Measurements from ENCODE around the gene FTSJ3. TPM values are rescaled to one million over a fixed set of nuclear protein-coding genes. Genes with fewer than 3 reads are reported as not detected.
"Not testable (repeated sequence)": the region's sequence is repeated elsewhere in the genome, so short reads cannot be mapped to it uniquely, and the experiment has no call there.

The FTSJ3 gene, protein sequence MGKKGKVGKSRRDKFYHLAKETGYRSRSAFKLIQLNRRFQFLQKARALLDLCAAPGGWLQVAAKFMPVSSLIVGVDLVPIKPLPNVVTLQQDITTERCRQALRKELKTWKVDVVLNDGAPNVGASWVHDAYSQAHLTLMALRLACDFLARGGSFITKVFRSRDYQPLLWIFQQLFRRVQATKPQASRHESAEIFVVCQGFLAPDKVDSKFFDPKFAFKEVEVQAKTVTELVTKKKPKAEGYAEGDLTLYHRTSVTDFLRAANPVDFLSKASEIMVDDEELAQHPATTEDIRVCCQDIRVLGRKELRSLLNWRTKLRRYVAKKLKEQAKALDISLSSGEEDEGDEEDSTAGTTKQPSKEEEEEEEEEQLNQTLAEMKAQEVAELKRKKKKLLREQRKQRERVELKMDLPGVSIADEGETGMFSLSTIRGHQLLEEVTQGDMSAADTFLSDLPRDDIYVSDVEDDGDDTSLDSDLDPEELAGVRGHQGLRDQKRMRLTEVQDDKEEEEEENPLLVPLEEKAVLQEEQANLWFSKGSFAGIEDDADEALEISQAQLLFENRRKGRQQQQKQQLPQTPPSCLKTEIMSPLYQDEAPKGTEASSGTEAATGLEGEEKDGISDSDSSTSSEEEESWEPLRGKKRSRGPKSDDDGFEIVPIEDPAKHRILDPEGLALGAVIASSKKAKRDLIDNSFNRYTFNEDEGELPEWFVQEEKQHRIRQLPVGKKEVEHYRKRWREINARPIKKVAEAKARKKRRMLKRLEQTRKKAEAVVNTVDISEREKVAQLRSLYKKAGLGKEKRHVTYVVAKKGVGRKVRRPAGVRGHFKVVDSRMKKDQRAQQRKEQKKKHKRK
- total RNA-seq (2014; rRNA removed; shearing (Covaris generic); ENCODE audit: low replicate concordance), result 33.3 and 58.6 TPM in 2 replicates

DNA sequence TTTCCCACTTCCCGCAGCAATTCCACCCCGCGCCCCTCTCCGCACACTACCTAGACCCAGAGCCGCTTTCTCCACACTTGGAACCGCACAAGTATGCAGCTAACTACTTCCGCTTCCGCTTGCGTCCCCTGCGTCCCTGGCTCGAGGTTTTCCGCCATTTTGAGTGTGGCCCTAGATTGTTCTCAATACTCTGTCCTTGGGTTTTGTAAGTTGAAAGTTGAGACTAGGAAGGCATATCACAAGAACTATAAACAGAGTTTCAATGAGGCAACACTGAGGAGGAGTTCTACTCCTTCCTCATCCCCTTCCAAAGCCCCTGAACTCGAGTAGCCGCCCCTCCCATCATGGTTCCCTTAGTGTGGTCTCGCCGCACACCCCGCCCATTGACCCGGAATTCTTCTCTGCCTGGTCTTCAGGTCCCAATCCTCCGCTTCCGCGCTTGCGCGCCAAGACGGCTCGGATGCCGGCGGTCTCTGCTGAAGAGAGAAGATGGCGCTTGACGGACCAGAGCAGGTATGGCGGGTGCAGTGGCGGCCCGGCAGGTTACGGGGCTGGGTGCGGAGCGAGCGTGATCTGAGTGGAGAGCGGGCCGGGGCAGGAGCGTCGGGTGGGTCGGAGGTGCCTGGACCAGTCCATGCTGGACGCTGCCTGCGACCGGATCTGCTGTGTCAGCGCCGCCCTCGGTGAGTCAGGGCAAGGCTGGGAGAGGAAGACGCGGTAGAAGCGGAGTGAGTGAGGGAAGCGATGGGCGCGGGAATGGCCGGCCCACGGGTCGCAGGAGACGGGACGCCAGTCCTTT, at the start of gene FTSJ3, which contains the start of gene PSMC5:
Gene FTSJ3, minus strand, starts transcription at position 662 of the 799 bp plus-strand sequence. CDS start 761 bp downstream, outside the sequence.
Gene PSMC5, plus strand, starts transcription at position 430 of the 799 bp plus-strand sequence. Its CDS starts 60 bp downstream, at position 490.
- peak; percentile 96 for DNase-seq
- peaks cover 87% of the 10 kb centered on the region for H3K36me3 ChIP-seq
- peak within 1 kb of the TSS; percentile 92 for H3K4me3 ChIP-seq
- H3K27me3 ChIP-seq, result no peaks in the 10 kb centered on the region
- no peaks in the 10 kb centered on the region for H3K9me3 ChIP-seq

DNA sequence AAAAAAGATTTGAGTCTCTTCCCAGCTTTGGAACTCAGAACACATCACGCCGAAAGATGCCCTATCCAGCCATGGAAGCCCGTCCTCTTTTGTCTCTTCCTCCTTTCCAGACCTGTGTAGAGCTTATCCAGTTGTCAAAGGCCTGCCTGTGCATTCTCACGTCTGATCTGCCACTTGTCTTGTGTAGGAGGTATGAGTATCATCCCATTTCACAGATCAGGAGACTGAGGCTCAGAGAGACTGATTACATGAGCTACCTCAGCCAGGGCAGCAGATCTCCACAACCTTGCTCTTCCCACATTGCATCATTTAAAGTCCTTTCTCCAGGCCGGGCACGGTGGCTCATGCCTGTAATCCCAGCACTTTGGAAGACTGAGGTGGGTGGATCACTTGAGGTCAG, 47.2 kb upstream of the FTSJ3 start:
- not testable (repeated sequence) for H3K4me3 ChIP-seq, H3K9me3 ChIP-seq, DNase-seq, H3K36me3 ChIP-seq, H3K27me3 ChIP-seq

DNA sequence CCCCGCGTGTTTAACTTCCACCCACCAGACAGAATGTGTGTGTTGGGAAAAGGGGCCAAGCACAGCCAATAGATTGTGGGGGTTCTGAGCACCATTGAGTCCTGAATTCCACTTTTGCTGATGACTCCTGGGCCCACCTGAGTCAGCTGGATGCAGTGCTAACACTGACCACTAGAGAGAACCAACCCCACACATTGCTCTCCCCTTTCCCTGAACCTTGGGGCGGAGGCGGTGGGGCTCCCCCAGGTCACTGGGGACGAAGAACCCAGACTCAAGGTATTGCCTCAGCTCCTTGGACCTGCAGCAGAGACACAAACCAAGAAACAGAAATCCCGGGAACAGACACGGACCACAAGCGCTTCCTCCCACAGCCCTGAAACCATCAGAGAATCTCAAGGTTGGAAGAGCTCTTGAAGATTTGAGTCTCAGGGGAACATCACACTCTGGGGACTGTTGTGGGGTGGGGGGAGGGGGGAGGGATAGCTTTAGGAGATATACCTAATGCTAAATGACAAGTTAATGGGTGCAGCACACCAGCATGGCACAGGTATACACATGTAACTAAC, 46.7 kb upstream of the FTSJ3 start:
- not testable (repeated sequence) for H3K4me3 ChIP-seq, H3K27me3 ChIP-seq, H3K36me3 ChIP-seq, H3K9me3 ChIP-seq, DNase-seq

DNA sequence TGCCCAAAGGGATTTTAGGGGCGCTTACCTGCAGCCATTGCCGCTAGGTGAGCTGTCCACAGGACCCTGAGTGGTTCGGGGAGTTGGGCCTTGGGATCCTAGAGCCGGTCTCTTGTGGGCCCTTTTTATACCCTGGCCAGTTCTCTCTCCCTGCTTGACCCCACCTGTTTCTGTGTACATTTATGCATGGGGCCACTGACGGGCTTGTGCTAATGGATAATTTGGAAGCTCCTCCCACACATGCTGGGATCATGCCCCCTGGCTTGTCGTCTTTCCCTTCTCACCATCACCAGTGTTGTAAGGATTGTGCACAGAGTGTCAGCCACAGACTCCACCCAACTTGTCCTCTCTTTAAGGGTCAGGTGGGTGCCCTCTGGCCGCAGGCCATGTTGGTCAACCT, 46.1 kb upstream of the FTSJ3 start, which contains the start of gene CSH2:
Gene CSH2, minus strand, starts transcription at position 101 of the 400 bp plus-strand sequence. Its CDS starts 63 bp downstream, at position 38.
- not testable (repeated sequence) for DNase-seq, H3K27me3 ChIP-seq, H3K4me3 ChIP-seq, H3K9me3 ChIP-seq, H3K36me3 ChIP-seq

DNA sequence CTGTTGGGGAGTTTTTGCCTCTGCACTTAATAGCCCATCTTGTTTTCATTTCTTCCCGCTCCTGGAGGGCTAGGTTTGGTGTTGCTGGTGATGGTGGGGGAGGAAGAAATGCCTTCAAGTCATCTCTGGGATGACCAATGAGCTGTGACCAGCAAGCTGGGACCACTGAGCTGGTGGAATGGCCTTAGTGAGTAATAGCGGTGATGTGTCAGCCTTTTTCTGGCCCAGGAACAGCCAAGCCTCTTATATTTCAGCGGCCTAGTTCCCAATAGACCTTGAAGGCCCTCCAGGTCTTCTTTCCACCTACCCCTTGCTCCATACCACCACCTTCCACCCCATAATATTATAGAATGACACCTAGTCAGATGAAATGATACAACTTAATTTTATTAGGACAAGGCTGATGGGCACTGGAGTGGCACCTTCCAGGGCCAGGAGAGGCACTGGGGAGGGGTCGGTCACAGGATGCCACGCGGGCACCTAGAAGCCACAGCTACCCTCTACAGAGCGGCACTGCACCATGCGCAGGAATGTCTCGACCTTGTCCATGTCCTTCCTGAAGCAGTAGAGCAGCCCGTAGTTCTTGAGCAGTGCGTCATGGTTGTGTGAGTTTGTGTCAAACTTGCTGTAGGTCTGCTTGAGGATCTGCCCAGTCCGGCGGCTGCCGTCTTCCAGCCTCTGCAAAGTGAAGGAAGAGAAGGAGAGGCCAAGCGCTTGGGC, 44.3 kb upstream of the FTSJ3 start:
- DNase-seq, result peak; percentile 18
- H3K36me3 ChIP-seq, H3K9me3 ChIP-seq, H3K4me3 ChIP-seq, H3K27me3 ChIP-seq: not testable (repeated sequence)

DNA sequence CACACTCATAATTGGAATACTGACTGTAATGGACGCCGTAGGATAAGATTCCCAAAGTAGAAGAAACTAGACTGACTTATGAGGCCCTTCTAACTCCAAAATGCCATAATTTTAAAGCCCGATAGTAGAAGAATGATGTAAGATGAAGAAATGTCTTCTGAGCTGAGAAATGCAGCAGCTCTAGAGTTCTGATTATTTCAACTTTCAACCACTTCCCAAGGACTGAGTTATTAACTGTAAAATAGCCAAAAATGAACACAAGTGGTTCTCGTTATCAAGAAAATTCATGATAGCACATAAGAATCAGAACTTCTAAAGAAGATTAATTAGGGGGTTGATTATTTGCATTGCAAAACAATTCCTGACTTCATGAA, 42.8 kb upstream of the FTSJ3 start:
- DNase-seq, H3K4me3 ChIP-seq, H3K27me3 ChIP-seq, H3K36me3 ChIP-seq, H3K9me3 ChIP-seq: not testable (repeated sequence)

DNA sequence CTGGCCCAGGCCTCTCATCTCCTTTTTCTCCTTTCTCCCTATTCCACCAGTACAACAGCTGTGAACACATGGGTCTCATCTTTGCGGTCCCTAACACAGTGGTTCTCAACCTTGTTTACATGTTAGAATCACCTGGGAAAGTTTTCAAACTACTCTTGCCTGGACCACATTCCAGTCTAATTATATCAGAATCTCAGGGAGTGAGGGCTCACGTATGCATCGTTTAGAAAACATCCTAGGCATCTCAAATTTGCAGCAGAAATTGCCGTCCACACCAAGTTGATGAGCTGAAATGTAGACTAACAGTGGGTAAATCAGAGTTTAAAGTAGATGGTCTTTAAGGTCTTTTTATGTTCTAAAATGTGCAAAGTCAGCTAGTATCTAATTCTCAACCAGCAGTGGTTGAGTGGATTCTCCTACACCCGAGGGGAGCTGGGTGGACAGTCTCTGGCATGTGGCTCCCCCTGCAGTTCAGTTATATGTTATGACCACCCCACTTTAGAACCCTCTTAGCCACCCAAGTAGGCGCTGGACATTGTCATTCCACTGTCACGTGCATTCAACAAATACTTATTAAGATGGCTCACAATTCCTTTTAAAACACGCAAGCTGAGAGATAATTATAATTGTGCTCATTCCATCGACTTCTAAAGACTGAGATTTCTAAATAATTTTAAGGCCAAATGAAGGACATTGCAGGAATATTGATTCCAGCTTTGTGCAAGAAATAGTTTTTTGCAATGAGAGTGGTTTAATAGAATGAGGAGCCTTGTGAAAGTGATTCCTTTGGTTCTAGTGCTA, 42.2 kb upstream of the FTSJ3 start:
- not testable (repeated sequence) for H3K4me3 ChIP-seq, H3K36me3 ChIP-seq, DNase-seq, H3K9me3 ChIP-seq, H3K27me3 ChIP-seq

DNA sequence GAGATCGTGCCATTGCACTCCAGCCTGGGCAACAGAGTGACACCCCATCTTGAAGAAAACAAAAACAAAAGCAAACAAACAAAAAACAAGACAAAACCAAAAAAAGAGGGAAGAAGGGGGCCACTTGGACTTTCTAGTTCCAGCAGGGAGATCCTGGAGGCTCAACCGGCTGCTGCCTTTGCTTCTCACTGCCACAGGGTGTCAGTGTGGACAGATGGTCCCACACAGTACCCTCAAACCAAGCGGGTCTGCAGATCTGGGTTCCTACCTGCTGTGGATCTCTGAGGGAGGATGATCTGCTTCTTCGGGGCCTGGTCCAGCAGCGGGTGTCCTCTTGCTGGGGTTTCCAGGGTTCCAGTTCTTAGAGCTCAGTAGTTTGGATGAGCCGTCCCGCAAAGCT, 39.2 kb upstream of the FTSJ3 start:
- H3K27me3 ChIP-seq, H3K9me3 ChIP-seq, H3K4me3 ChIP-seq, DNase-seq, H3K36me3 ChIP-seq: not testable (repeated sequence)

DNA sequence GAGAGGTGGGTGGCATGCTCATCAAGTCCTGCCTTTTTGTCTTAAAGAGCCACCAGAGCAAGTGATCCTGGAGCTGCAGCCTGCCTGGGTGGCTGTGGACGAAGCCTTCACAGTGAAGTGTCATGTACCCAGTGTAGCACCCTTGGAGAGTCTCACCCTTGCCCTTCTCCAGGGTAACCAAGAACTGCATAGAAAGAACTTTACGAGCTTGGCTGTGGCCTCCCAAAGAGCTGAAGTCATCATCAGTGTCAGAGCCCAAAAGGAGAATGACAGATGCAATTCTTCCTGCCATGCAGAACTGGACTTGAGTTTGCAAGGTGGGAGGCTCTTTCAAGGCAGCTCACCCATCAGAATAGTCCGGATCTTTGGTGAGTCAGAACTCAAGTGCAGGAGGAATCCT, 31.8 kb upstream of the FTSJ3 start:
- no peak overlapping the region for H3K4me3 ChIP-seq
- no peaks in the 10 kb centered on the region; the same call in 1 of the 2 replicates for H3K27me3 ChIP-seq
- no peak for DNase-seq
- H3K9me3 ChIP-seq, result no peaks in the 10 kb centered on the region
- no peaks in the 10 kb centered on the region for H3K36me3 ChIP-seq

DNA sequence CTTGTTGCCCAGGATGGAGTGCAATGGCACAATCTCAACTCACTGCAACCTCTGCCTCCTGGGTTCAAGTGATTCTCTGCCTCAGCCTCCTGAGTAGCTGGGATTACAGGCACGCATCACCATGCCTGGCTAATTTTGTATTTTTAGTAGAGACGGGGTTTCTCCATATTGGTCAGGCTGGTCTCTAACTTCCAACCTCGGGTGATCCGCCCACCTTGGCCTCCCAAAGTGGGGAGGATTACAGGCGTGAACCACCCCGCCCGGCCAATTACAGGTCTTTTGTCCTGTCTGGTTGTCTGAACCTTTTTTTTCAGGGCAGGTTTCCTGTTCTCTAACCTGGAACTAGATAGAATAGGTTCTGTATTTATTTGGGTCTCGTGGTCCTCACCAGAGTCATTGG, 29.0 kb upstream of the FTSJ3 start:
- H3K9me3 ChIP-seq, H3K4me3 ChIP-seq, H3K36me3 ChIP-seq, DNase-seq, H3K27me3 ChIP-seq: not testable (repeated sequence)

DNA sequence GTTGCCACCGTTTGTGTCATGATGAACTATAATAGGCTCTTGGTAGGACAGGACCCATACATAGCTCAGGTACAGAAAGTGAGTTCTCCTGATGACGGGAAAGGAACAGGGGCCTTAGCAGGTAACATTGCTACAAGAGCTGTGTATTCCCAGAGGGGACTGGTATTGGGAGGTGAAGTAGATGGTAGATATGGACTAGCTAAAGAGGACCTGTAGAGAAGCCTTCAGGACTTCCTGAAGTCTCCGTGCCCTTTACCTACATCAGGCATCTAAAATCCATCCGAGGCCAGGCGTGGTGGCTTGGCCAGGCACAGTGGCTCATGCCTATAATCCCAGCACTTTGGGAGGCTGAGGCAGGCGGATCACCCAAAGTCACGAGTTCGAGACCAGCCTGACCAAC, 27.7 kb upstream of the FTSJ3 start:
- DNase-seq, result no peak
- Histone ChIP-seq H3K4me3 (no peak overlapping the region), H3K36me3 (no peaks in the 10 kb centered on the region), H3K27me3 (peaks cover 4% of the 10 kb centered on the region; the same call in 1 of the 2 replicates), H3K9me3 (no peaks in the 10 kb centered on the region)

DNA sequence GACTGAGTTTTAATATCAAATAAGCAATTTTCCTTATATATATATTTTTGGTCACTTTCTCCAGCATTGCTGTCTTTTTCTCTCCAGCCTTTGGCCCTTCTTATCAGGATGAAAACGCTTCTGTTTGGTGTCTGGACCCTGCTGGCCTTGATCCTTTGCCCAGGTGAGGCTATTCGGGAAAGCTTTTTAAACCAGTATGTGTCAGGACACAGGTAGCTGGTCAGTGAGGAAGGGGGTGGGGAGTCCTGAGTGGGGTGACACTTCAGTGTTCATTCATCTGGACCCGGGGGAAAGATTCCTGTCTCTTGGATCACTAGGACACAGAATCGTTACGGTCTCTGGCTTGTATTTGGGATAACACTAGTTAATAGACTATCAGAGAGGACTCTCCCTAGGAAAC, 27.2 kb upstream of the FTSJ3 start:
- DNase-seq, result no peak
- H3K36me3 ChIP-seq, result no peaks in the 10 kb centered on the region
- no peaks in the 10 kb centered on the region for H3K9me3 ChIP-seq
- H3K4me3 ChIP-seq, result no peak overlapping the region
- peaks cover 4% of the 10 kb centered on the region; the same call in 1 of the 2 replicates for H3K27me3 ChIP-seq

DNA sequence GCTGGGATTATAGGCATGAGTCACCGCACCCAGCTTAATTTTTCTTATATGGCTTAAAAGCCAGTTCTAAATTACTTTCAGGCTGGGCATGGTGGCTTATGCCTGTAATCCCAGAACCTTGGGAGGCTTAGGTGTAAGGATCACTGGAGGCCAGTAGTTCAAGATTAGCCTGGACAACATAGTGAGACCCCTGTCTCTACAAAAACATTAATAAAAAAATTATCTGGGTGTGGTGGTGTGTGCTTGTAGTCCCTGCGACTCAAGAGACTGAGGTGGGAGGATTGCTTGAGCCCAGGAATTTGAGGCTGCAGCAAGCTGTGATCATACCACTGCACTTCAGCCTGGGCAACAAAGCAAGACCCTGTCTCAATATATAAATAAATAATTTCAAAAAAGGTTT, 25.8 kb upstream of the FTSJ3 start:
- Histone ChIP-seq H3K9me3 (peaks cover 3% of the 10 kb centered on the region; the same call in 1 of the 2 replicates), H3K27me3 (peaks cover 4% of the 10 kb centered on the region; the same call in 1 of the 2 replicates), H3K4me3 (no peak overlapping the region), H3K36me3 (no peaks in the 10 kb centered on the region)
- DNase-seq, result no peak

DNA sequence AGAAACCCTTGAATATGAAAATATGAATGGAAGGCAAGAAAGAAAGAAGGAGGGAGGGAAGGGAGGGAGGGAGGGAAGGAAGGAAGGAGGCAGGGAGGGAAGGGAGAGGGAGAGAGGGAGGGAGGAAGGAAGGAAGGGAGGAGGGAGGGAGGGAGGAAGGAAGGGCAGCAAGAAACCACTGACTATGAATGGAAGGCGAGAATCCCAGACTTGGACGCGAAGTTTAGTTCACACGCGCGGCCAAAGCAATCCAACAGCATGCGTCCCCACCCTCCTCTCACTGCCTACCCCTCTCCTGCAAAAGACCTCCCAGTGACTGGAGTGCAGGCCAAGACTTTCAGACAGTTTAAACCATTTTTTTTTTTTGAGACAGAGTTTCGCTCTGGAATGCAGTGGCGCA, 22.9 kb upstream of the FTSJ3 start:
- no peak overlapping the region for H3K4me3 ChIP-seq
- peaks cover 4% of the 10 kb centered on the region; the same call in 1 of the 2 replicates for H3K27me3 ChIP-seq
- no peak for DNase-seq
- peaks cover 3% of the 10 kb centered on the region; the same call in 1 of the 2 replicates for H3K9me3 ChIP-seq
- no peaks in the 10 kb centered on the region for H3K36me3 ChIP-seq
